ENCODE data around the gene SLC27A5. TPM values are rescaled to one million over a fixed set of nuclear protein-coding genes. Genes with fewer than 3 reads are reported as not detected.

SLC27A5 gene
- 36.9 and 41.6 TPM in 2 replicates for polyA plus RNA-seq

GRCh38 chr19:58511353-58512208 lies at the start of gene SLC27A5:
Gene SLC27A5, minus strand, starts transcription at chr19:58511992. Its CDS starts 37 bp downstream, at chr19:58511955.

DNA sequence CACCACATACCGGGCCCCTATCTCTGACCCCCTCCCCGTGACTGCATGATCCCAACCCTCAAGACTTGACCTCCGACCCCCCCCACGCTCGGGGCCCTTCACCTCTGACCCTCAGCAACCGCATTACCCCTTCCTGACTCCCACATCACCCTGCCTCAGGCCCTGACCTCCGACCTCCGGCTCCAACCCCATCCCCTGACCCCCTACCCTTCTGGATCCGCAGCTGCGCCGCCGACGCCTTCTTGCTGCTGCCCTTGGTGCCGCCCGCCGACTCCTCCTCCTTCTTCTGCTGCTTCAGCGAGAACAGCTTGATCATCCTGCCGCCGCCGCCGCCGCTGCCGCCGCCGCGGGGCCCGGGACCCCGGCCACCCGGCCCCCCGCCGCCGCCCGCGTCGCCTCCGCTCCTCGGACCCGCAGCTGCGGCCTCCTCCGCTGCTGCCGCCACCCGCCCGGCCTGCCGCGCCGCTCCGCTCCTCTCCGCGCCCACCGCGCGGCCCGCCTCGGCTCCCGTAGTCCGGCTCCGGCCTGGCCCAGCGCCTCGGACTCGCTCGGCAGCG lies 46.4 kb upstream of the SLC27A5 start, which contains the start of gene UBE2M:
TSS of gene UBE2M (minus strand) at position 546 of the 557 bp plus-strand sequence. CDS start at position 316, 230 bp downstream.

DNA sequence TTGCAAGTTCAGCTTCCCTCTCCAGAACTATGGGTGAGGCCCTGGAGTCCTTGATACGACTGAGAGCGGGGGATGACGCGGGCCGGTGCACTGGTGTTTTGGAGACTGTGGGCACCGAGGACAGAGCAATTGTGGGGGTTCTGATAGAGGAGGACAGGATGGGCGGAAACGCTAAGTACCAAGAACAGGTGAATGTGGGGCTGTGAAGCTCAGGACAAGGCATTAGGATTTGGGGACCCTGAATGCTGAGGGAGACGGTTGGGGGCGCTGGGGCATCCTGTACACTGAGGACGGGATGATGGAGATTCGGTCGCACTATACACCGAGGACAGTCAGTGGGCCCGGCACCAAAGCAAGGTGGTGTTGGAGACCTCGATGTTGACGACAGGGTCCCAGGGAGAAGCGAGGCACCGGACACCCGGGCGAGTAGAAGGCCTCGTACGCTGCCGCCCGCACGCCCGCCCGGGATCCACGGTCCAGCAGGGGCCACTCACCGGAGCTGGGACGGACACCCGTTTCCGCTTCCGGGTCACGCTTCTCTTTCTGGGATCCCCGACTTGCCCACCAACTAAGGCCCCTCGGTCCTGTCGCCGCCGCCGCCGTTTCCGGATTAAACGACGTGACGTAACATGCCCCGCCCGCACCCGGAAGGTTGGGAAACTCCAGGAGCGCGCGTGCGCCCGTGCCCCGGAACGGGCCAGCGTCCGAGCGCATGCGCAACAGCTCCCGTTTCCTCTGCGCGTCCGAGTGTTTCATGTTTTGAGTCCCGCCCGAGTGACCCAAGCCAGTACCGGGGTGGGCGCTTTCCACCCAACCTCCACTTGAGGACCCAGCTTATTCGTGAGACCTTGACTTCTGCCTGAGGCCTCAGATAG lies 42.9 kb upstream of the SLC27A5 start, which contains the start of gene CHMP2A:
TSS of gene CHMP2A (minus strand) at position 612 of the 875 bp plus-strand sequence. CDS start 893 bp downstream, outside the sequence.

DNA sequence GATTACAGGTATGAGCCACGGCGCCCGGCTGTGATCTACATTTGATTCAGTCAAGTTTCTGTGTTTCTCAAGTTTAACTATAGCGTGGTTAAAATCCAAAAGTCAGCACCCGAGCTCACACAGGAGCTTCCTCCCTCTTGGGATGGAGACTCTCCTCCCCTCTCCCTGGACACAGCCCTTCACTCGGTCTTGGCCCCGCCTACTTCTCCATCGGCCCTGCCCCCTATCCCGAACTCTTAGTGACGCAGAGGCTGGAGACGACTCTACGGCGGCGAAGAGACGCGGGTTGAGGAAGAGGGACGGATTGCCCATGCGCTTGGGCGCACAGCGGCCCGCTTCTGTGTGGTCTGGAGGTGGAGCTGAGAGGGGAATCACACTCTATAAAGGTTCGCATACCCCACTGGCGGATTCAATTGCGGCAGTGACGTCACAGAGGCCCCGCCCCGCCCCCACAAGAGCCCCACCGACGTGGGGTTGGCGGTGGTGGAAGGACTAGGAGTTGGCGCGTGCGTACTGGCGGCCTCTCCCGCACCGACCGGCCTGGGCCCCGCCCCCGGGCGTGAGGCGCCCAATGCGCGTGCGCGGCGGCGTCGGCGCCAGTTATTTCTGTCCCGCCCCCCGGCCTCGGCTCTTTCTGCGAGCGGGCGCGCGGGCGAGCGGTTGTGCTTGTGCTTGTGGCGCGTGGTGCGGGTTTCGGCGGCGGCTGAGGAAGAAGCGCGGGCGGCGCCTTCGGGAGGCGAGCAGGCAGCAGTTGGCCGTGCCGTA lies 32.2 kb upstream of the SLC27A5 start, which contains the start of gene TRIM28:
TSS of gene TRIM28 (plus strand) at position 239 of the 765 bp plus-strand sequence. CDS start 694 bp downstream, outside the sequence.

GRCh38 chr19:58519355-58520256 lies 7.8 kb upstream of the SLC27A5 start, which contains the start of gene ZBTB45:
Gene ZBTB45, minus strand, starts transcription at chr19:58519810. Its CDS starts 2,137 bp downstream, at chr19:58517673.

GRCh38 chr19:58475714-58476497 lies 35.9 kb downstream of the SLC27A5 start, which contains the start of gene ZNF446:
Gene ZNF446, plus strand, starts transcription at chr19:58476352. Its CDS starts 867 bp downstream, at chr19:58477219.

GRCh38 chr19:58466760-58467589 lies 44.8 kb downstream of the SLC27A5 start, which contains the start of gene ZNF324:
Gene ZNF324, plus strand, starts transcription at chr19:58467080. Its CDS starts 2,106 bp downstream, at chr19:58469186.

GRCh38 chr19:58451358-58452101 lies 60.3 kb downstream of the SLC27A5 start, which contains the start of gene ZNF324B:
Gene ZNF324B, plus strand, starts transcription at chr19:58451622. Its CDS starts 2,080 bp downstream, at chr19:58453702.

Other genes starting within 250 kb of the SLC27A5 start
- gene ZNF8, start 233.0 kb downstream of the SLC27A5 start, polyA plus RNA-seq: 0.55 and 1.3 TPM in 2 replicates
- 113 and 115 TPM in 2 replicates for gene ERVK3-1, start 206.6 kb downstream of the SLC27A5 start, polyA plus RNA-seq
- gene ZSCAN22, start 185.0 kb downstream of the SLC27A5 start, polyA plus RNA-seq: 0.51 TPM in 1 of 2 replicates, not detected in the other
- gene A1BG, start 158.5 kb downstream of the SLC27A5 start, polyA plus RNA-seq: 0.66 TPM in 1 of 2 replicates, not detected in the other
- gene ZNF497, start 149.2 kb downstream of the SLC27A5 start, polyA plus RNA-seq: 0.09 and 0.14 TPM in 2 replicates
- not detected in 2 replicates for gene ZNF837, start 131.0 kb downstream of the SLC27A5 start, polyA plus RNA-seq
- gene RPS5, start 124.7 kb downstream of the SLC27A5 start, polyA plus RNA-seq: 419 and 449 TPM in 2 replicates
- gene RNF225, start 116.3 kb downstream of the SLC27A5 start, polyA plus RNA-seq: not detected in 2 replicates
- gene ZNF584, start 103.3 kb downstream of the SLC27A5 start, polyA plus RNA-seq: 3.9 and 8.9 TPM in 2 replicates
- gene ZNF132, start 71.8 kb downstream of the SLC27A5 start, polyA plus RNA-seq: 1.0 and 2.4 TPM in 2 replicates
- gene ZNF324B, start 60.4 kb downstream of the SLC27A5 start, polyA plus RNA-seq: 0.07 TPM in 1 of 2 replicates, not detected in the other
- 0.94 and 2.4 TPM in 2 replicates for gene ZNF324, start 44.9 kb downstream of the SLC27A5 start, polyA plus RNA-seq
- 1.5 and 2.1 TPM in 2 replicates for gene ZNF446, start 35.6 kb downstream of the SLC27A5 start, polyA plus RNA-seq
- gene ZBTB45, start 7.8 kb upstream of the SLC27A5 start, polyA plus RNA-seq: 0.29 and 0.50 TPM in 2 replicates
- gene TRIM28, start 32.1 kb upstream of the SLC27A5 start, polyA plus RNA-seq: 25.8 and 31.4 TPM in 2 replicates
- gene CHMP2A, start 43.1 kb upstream of the SLC27A5 start, polyA plus RNA-seq: 210 and 234 TPM in 2 replicates
- gene UBE2M, start 46.6 kb upstream of the SLC27A5 start, polyA plus RNA-seq: 6.2 and 12.5 TPM in 2 replicates
- gene MZF1, start 61.3 kb upstream of the SLC27A5 start, polyA plus RNA-seq: 1.3 and 2.5 TPM in 2 replicates